ENCODE data around the gene RAD51B. TPM values are rescaled to one million over a fixed set of nuclear protein-coding genes. Genes with fewer than 3 reads are reported as not detected.

The RAD51B gene
- total RNA-seq, 1 experiment from 2014 or later = 8.5 TPM

GRCh38 chr14:68314642-68315041, 495.1 kb downstream of the RAD51B start:
- BruUV-seq (replicated peaks) = no TSS peak
- no peaks in the 10 kb centered on the region for H3K4me1 ChIP-seq (ENCODE audit: control insufficient read depth, insufficient read depth, low read length)
- TF ChIP-seq TCF7L2 (IDR thresholded peaks at IDR 0.05; ENCODE audit: low read depth, low read length) = no peak
- TF ChIP-seq POLR2AphosphoS5 (IDR thresholded peaks at IDR 0.05; ENCODE audit: low read depth, low read length) = no peak
- TF ChIP-seq SIN3A (IDR thresholded peaks at IDR 0.05; ENCODE audit: borderline replicate concordance, insufficient read depth, low read depth, low read length) = no peak
- no peak for TF ChIP-seq REST (IDR thresholded peaks at IDR 0.05; ENCODE audit: insufficient read depth in 1 of 2, low read depth in 2 of 2, low read length in 1 of 2)
- TF ChIP-seq CTCF (IDR thresholded peaks at IDR 0.05) = no peak
- no peak overlapping the region for H3K27ac ChIP-seq (ENCODE audit: low read length)
- POLR2A ChIA-PET = no interaction called here
- in situ Hi-C loops (cut with HindIII; ENCODE audit: low pct_unique_long_range_greater_than_20kb, low sequenced_read_pairs) (no loop called here), intact Hi-C loops (cut with micrococcal nuclease; ENCODE audit: unreplicated experiment) (no loop called here)
- no peak for DNase-seq (ENCODE audit: low read depth, low spot score)
- no peak for ATAC-seq
- CTCF ChIA-PET = no interaction called here
- no peaks in the 10 kb centered on the region for H3K27me3 ChIP-seq (ENCODE audit: control insufficient read depth, insufficient read depth, low read length)
- no peaks in the 10 kb centered on the region for H3K9me3 ChIP-seq (ENCODE audit: control insufficient read depth, insufficient read depth, low read depth, low read length)
- H3K36me3 ChIP-seq (ENCODE audit: control insufficient read depth, insufficient read depth, low read length) = no peaks in the 10 kb centered on the region
- no peak overlapping the region for H3K4me3 ChIP-seq (ENCODE audit: low read depth in 2 of 2, low read length in 2 of 2)

GRCh38 chr14:68315081-68315480, 495.5 kb downstream of the RAD51B start:
- in situ Hi-C loops (cut with HindIII; ENCODE audit: low pct_unique_long_range_greater_than_20kb, low sequenced_read_pairs) = no loop called here
- H3K9me3 ChIP-seq (ENCODE audit: control insufficient read depth, insufficient read depth, low read depth, low read length) = no peaks in the 10 kb centered on the region
- no peaks in the 10 kb centered on the region for H3K36me3 ChIP-seq (ENCODE audit: control insufficient read depth, insufficient read depth, low read length)
- intact Hi-C loops (cut with micrococcal nuclease; ENCODE audit: unreplicated experiment) = no loop called here
- no peak for DNase-seq (ENCODE audit: low read depth, low spot score)
- no peaks in the 10 kb centered on the region for H3K4me1 ChIP-seq (ENCODE audit: control insufficient read depth, insufficient read depth, low read length)
- POLR2A ChIA-PET = no interaction called here
- no TSS peak for BruUV-seq (replicated peaks)
- no peak overlapping the region for H3K4me3 ChIP-seq (ENCODE audit: low read depth in 2 of 2, low read length in 2 of 2)
- H3K27ac ChIP-seq (ENCODE audit: low read length) = no peak overlapping the region
- no peak for TF ChIP-seq SIN3A (IDR thresholded peaks at IDR 0.05; ENCODE audit: borderline replicate concordance, insufficient read depth, low read depth, low read length)
- no peak for TF ChIP-seq CTCF (IDR thresholded peaks at IDR 0.05)
- no peak for TF ChIP-seq REST (IDR thresholded peaks at IDR 0.05; ENCODE audit: insufficient read depth in 1 of 2, low read depth in 2 of 2, low read length in 1 of 2)
- TF ChIP-seq POLR2AphosphoS5 (IDR thresholded peaks at IDR 0.05; ENCODE audit: low read depth, low read length) = no peak
- no peak for TF ChIP-seq TCF7L2 (IDR thresholded peaks at IDR 0.05; ENCODE audit: low read depth, low read length)
- CTCF ChIA-PET = no interaction called here
- no peak for ATAC-seq
- H3K27me3 ChIP-seq (ENCODE audit: control insufficient read depth, insufficient read depth, low read length) = no peaks in the 10 kb centered on the region
